ENCODE measurements around the gene TGFA. TPM values are rescaled to one million over a fixed set of nuclear protein-coding genes. Genes with fewer than 3 reads are reported as not detected.

Gene TGFA
- total and polyA plus RNA-seq, 2 experiments from 2014 or later = 9.2 to 17.3 TPM

- Histone ChIP-seq H3K27ac (no peak overlapping the region), H3K4me3 (no peak overlapping the region), H3K36me3 (ENCODE audit: low read depth) (no peaks in the 10 kb centered on the region), H3K4me1 (ENCODE audit: insufficient read depth) (no peaks in the 10 kb centered on the region), H3F3A (ENCODE audit: insufficient read depth) (no peaks in the 10 kb centered on the region), H2AFZ (no peak overlapping the region), H3K9ac (no peak overlapping the region), H3K9me3 (ENCODE audit: low read depth) (no peaks in the 10 kb centered on the region), H3K9me2 (ENCODE audit: insufficient read depth) (no peaks in the 10 kb centered on the region), H3K79me2 (ENCODE audit: insufficient read depth) (no peaks in the 10 kb centered on the region), H3K27me3 (replicated peaks; ENCODE audit: insufficient read depth) (0 out of 2 replicates have a peak, but pooled peaks cover 9% of the 10 kb centered on the region), H3K4me2 (ENCODE audit: unreplicated experiment) (no peak overlapping the region), H4K20me1 (ENCODE audit: insufficient read depth) (no peaks in the 10 kb centered on the region)
- WGBS, 2 experiments (ENCODE audit: low coverage in 1 of 2, low lambda C conversion rate in 2 of 2, missing lambda C conversion rate in 2 of 2) = 41 to 43% methylated on average over 5 of the region's 5 CpGs
- no peak for DNase-seq
- in situ Hi-C loops (cut with MboI) = no loop called here
- no peak for TF ChIP-seq EZH2phosphoT487 (IDR thresholded peaks at IDR 0.05; ENCODE audit: insufficient read depth, low read depth)
- no peak for TF ChIP-seq EZH2 (IDR thresholded peaks at IDR 0.05; ENCODE audit: insufficient read depth, poor library complexity, severe bottlenecking)
Measured at GRCh38 chr2:70558195-70558808, 4.7 kb upstream of the TGFA start.

DNA sequence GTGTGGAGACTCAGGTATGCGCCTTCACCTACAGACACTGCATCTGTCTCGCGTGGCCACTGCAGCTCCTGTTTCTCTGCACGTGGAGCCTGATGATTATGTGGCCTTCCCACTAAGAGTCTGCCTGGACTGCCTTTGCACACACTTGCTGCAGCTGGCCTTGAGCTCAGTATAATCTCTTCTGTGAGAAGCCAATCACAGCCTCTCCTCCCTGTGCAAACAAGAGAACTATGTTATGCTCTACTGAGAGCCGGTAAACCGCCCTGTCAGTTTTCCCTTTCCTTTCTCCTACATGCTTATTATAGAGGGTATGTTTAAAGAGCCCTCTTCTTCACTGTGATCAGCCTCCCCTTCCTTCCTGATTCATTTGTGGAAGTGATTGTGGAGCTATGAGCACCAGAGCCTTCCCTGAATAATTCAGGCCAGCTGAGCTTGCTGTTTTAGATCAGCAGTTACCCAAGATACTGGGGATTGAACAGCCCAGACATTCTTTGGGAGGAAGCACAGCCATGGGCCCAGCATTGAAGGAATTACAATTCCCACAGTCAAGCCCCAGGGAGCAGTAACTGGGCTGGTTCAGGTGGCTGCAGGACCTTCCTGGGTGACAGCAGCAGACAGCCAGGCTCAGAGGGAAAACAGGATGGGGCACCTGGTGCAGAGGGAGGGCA is 3.7 kb upstream of the TGFA start:
- H3K4me3 ChIP-seq = no peak overlapping the region
- no peaks in the 10 kb centered on the region for H4K20me1 ChIP-seq (ENCODE audit: insufficient read depth)
- WGBS, 2 experiments (ENCODE audit: low coverage in 1 of 2, low lambda C conversion rate in 2 of 2, missing lambda C conversion rate in 2 of 2) = 51 to 53% methylated on average over 6 of the region's 6 CpGs
- H3K79me2 ChIP-seq (ENCODE audit: insufficient read depth) = no peaks in the 10 kb centered on the region
- DNase-seq = no peak
- no peaks in the 10 kb centered on the region for H3K9me2 ChIP-seq (ENCODE audit: insufficient read depth)
- no peak overlapping the region for H3K4me2 ChIP-seq (ENCODE audit: unreplicated experiment)
- no peaks in the 10 kb centered on the region for H3K4me1 ChIP-seq (ENCODE audit: insufficient read depth)
- no peaks in the 10 kb centered on the region for H3K36me3 ChIP-seq (ENCODE audit: low read depth)
- in situ Hi-C loops (cut with MboI) = no loop called here
- no peak overlapping the region for H3K9ac ChIP-seq
- 0 out of 2 replicates have a peak, but pooled peaks cover under 1% of the 10 kb centered on the region for H3F3A ChIP-seq (ENCODE audit: insufficient read depth)
- H2AFZ ChIP-seq = no peak overlapping the region
- 0 out of 2 replicates have a peak, but pooled peaks cover 9% of the 10 kb centered on the region for H3K27me3 ChIP-seq (replicated peaks; ENCODE audit: insufficient read depth)
- no peak overlapping the region for H3K27ac ChIP-seq
- TF ChIP-seq EZH2 (IDR thresholded peaks at IDR 0.05; ENCODE audit: insufficient read depth, poor library complexity, severe bottlenecking) (no peak), EZH2phosphoT487 (IDR thresholded peaks at IDR 0.05; ENCODE audit: insufficient read depth, low read depth) (no peak)
- H3K9me3 ChIP-seq (ENCODE audit: low read depth) = no peaks in the 10 kb centered on the region

DNA sequence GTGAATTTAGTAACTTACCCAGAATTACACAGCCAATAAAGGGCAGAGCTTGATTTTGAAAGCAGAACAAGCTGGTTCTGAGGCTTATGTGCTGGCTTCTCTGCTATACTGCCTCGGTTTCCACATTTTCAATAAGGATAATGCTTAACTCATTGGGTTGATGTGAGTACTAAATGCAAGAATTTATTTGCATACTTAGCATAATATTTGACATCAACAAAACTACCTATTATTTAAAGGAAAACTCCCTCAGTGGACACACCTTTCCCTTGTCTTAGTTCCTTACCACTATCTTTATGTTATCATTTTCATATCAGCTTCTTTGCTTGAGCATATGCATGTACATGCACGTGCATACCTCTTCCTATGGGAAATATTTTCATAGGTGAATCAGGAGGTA is 3.0 kb upstream of the TGFA start:
- H3K4me1 ChIP-seq (ENCODE audit: insufficient read depth) = no peaks in the 10 kb centered on the region
- H3K4me3 ChIP-seq = no peak overlapping the region
- H3F3A ChIP-seq (ENCODE audit: insufficient read depth) = 0 out of 2 replicates have a peak, but pooled peaks cover 7% of the 10 kb centered on the region
- H3K9ac ChIP-seq = no peak overlapping the region
- H2AFZ ChIP-seq = no peak overlapping the region
- H3K4me2 ChIP-seq (ENCODE audit: unreplicated experiment) = no peak overlapping the region
- no peaks in the 10 kb centered on the region for H3K9me2 ChIP-seq (ENCODE audit: insufficient read depth)
- no peaks in the 10 kb centered on the region for H4K20me1 ChIP-seq (ENCODE audit: insufficient read depth)
- H3K36me3 ChIP-seq (ENCODE audit: low read depth) = no peaks in the 10 kb centered on the region
- 0 out of 2 replicates have a peak, but pooled peaks cover 9% of the 10 kb centered on the region for H3K27me3 ChIP-seq (replicated peaks; ENCODE audit: insufficient read depth)
- DNase-seq = no peak
- H3K79me2 ChIP-seq (ENCODE audit: insufficient read depth) = no peaks in the 10 kb centered on the region
- H3K9me3 ChIP-seq (ENCODE audit: low read depth) = no peaks in the 10 kb centered on the region
- H3K27ac ChIP-seq = no peak overlapping the region
- WGBS, 2 experiments (ENCODE audit: low coverage in 1 of 2, low lambda C conversion rate in 2 of 2, missing lambda C conversion rate in 2 of 2) = 45 to 52% methylated on average over 2 of the region's 2 CpGs
- in situ Hi-C loops (cut with MboI) = no loop called here
- no peak for TF ChIP-seq EZH2 (IDR thresholded peaks at IDR 0.05; ENCODE audit: insufficient read depth, poor library complexity, severe bottlenecking)
- TF ChIP-seq EZH2phosphoT487 (IDR thresholded peaks at IDR 0.05; ENCODE audit: insufficient read depth, low read depth) = no peak

- Histone ChIP-seq H3K9me3 (ENCODE audit: low read depth) (no peaks in the 10 kb centered on the region), H3K27ac (no peak overlapping the region), H3K4me3 (peak overlapping the region; percentile 75), H3K4me2 (ENCODE audit: unreplicated experiment) (peak overlapping the region; percentile 61), H3K4me1 (ENCODE audit: insufficient read depth) (no peaks in the 10 kb centered on the region), H3K27me3 (replicated peaks; ENCODE audit: insufficient read depth) (0 out of 2 replicates have a peak, but pooled peaks cover 9% of the 10 kb centered on the region), H3K9me2 (ENCODE audit: insufficient read depth) (no peaks in the 10 kb centered on the region), H3F3A (ENCODE audit: insufficient read depth) (0 out of 2 replicates have a peak, but pooled peaks cover 7% of the 10 kb centered on the region), H3K36me3 (ENCODE audit: low read depth) (no peaks in the 10 kb centered on the region), H4K20me1 (ENCODE audit: insufficient read depth) (no peaks in the 10 kb centered on the region), H3K9ac (peak overlapping the region; percentile 52), H2AFZ (peak overlapping the region; percentile 86), H3K79me2 (ENCODE audit: insufficient read depth) (no peaks in the 10 kb centered on the region)
- in situ Hi-C loops (cut with MboI) = no loop called here
- DNase-seq = no peak
- WGBS, 2 experiments (ENCODE audit: low coverage in 1 of 2, low lambda C conversion rate in 2 of 2, missing lambda C conversion rate in 2 of 2) = 31 to 32% methylated on average over 17 to 18 of the region's 18 CpGs
- no peak for TF ChIP-seq EZH2phosphoT487 (IDR thresholded peaks at IDR 0.05; ENCODE audit: insufficient read depth, low read depth)
- TF ChIP-seq EZH2 (IDR thresholded peaks at IDR 0.05; ENCODE audit: insufficient read depth, poor library complexity, severe bottlenecking) = no peak
Measured at GRCh38 chr2:70554338-70554892, 789 bp upstream of the TGFA start.
